Natural killer cell (primary cell): ENCODE data around the gene AKIP1. TPM values are rescaled to one million over a fixed set of nuclear protein-coding genes. Genes with fewer than 3 reads are reported as not detected.

Experiments
- ATAC-seq, 3 donors: fragments of 150-1000 bp in 2 of 3; fragments of 200-7000 bp in 1 of 3; cut with Tn5 transposase; 1 replicate in 1 of 3; 2 replicates in 2 of 3; pipeline ENCODE4 v1.10.0; 2021; ENCODE audit warnings: mild to moderate bottlenecking in 2 of 3, moderate library complexity in 2 of 3
- DNase-seq, 2 donors: peaks; one replicate each; pipeline versions ENCODE4 v3.0.0 to v3.0.0-alpha.2; 2013 to 2021; ENCODE audit warnings: mixed read lengths in 1 of 2
- H3K27ac ChIP-seq: one replicate; pipeline ENCODE4 v1.5.1; 2013; ENCODE audit warnings: mild to moderate bottlenecking, low read length
- H3K27me3 ChIP-seq: one replicate; pipeline ENCODE4 v1.6.1; 2013; ENCODE audit warnings: low read length; ENCODE audit not compliant: control insufficient read depth, insufficient read depth
- H3K36me3 ChIP-seq: one replicate; pipeline ENCODE4 v1.6.1; 2013; ENCODE audit warnings: low read length; ENCODE audit not compliant: control insufficient read depth, insufficient read depth
- H3K4me1 ChIP-seq: one replicate; pipeline ENCODE4 v1.6.1; 2013; ENCODE audit warnings: low read length; ENCODE audit not compliant: control insufficient read depth, insufficient read depth
- H3K4me3 ChIP-seq: one replicate; pipeline ENCODE4 v1.5.1; 2013; ENCODE audit warnings: low read length
- H3K9me3 ChIP-seq: one replicate; pipeline ENCODE4 v1.6.1; 2013; ENCODE audit warnings: low read length; ENCODE audit not compliant: control insufficient read depth, insufficient read depth
- H3K27ac Mint-ChIP-seq, 2 donors: one replicate each; pipeline ENCODE4 v1.8.0; 2022; ENCODE audit warnings: mild to moderate bottlenecking in 2 of 2, mixed read lengths in 2 of 2, moderate library complexity in 1 of 2
- H3K27me3 Mint-ChIP-seq, 2 donors: one replicate each; pipeline ENCODE4 v1.8.0; 2022; ENCODE audit warnings: low read depth in 2 of 2, mixed read lengths in 2 of 2
- H3K36me3 Mint-ChIP-seq: one replicate; pipeline ENCODE4 v1.8.0; 2022; ENCODE audit warnings: mixed read lengths
- H3K4me1 Mint-ChIP-seq, 2 donors: one replicate each; pipeline ENCODE4 v1.8.0; 2022; ENCODE audit warnings: mixed read lengths in 2 of 2
- H3K4me3 Mint-ChIP-seq: one replicate; pipeline ENCODE4 v1.8.0; 2022; ENCODE audit warnings: mild to moderate bottlenecking, moderate library complexity, mixed read lengths
- H3K9me3 Mint-ChIP-seq, 2 donors: one replicate each; pipeline ENCODE4 v1.8.0; 2022; ENCODE audit warnings: mixed read lengths in 2 of 2
- CTCF ChIP-seq: fragments of 200-600 bp; IDR thresholded peaks from one replicate; pipeline ENCODE4 v1.8.0; 2022; ENCODE audit warnings: antibody characterized with exemption
- WGBS: methylation state at CpG from one replicate; pipeline ENCODE4 v1.1.7; 2013; ENCODE audit warnings: missing lambda C conversion rate; ENCODE audit not compliant: insufficient coverage; 5-methylcytosine and 5-hydroxymethylcytosine counted together
- intact Hi-C: fragments of 100-400 bp; cut with micrococcal nuclease; formaldehyde crosslinking; loops from one replicate; pipeline ENCODE4 v1.14.2; 2022
- total RNA-seq, 4 donors: library from RNA; stranded (reverse); fragments of 120-200 nt in 1 of 4; gene quantifications; one replicate each; pipeline versions ENCODE4 v1.2.3 to v1.2.4, GENCODE V29; 2013 to 2022

The AKIP1 gene
- total RNA-seq, 3 donors from 2014 or later (not counting 1 experiment from before 2014, with no cell fraction given), result 4.0 to 7.0 (median 4.0) TPM

DNA sequence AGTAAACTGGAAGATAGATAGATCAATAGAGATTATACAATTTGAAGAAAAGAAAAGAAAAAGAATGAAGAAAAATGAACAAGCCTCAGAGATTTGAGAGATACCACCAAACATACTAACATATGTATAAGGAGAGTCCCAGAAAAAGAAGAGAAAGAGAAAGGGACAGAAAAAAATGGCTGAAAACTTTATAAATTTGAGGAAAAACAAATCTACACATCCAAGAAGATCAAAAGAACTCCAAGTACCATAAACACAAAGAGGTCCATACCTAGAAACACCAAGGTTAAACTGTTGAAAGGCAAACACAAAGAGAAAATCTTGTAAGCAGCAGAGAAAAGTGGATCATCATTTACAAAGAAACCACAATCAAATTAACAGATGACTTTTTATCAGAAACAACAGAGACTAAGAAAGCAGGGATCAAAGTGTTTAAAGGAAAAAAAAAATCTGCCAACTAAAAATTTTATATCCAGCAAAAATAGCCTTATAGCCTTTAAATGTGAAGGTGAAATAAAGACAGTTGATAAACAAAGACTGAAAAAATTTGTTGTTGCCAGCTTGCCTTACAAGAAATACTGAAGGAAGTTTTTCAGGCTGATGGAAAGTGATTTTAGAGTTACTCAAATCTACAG lies 11.8 kb upstream of the AKIP1 start:
- no peak for DNase-seq
- Mint-ChIP-seq H3K27me3 (peaks cover 4 to 15% of the 10 kb centered on the region in 2 donors), H3K9me3 (peaks cover 3 to 5% of the 10 kb centered on the region in 2 donors), H3K4me1 (no peaks in the 10 kb centered on the region), H3K27ac (no peak overlapping the region), H3K4me3 (no peak overlapping the region), H3K36me3 (peaks cover 26% of the 10 kb centered on the region)
- Histone ChIP-seq H3K36me3 (no peaks in the 10 kb centered on the region), H3K9me3 (peaks cover 4% of the 10 kb centered on the region), H3K4me1 (no peaks in the 10 kb centered on the region), H3K4me3 (no peak overlapping the region), H3K27me3 (no peaks in the 10 kb centered on the region), H3K27ac (no peak overlapping the region)
- TF ChIP-seq CTCF, result no peak
- ATAC-seq, result no peak
- intact Hi-C loops, result no loop called here

GRCh38 chr11:8905528-8906165 lies 5.3 kb upstream of the AKIP1 start:
- intact Hi-C loops, result no loop called here
- Mint-ChIP-seq H3K27me3 (peaks cover 17 to 27% of the 10 kb centered on the region in 2 donors), H3K36me3 (peaks cover 13% of the 10 kb centered on the region), H3K27ac (no peak overlapping the region), H3K4me3 (no peak overlapping the region), H3K4me1 (peaks cover 5 to 12% of the 10 kb centered on the region in 2 donors), H3K9me3 (no peaks in the 10 kb centered on the region)
- no peaks in the 10 kb centered on the region for H3K36me3 ChIP-seq
- ATAC-seq (no peak), DNase-seq (no peak)
- H3K27me3 ChIP-seq, result no peaks in the 10 kb centered on the region
- WGBS, result 92% methylated on average over 4 of the region's 5 CpGs
- no peaks in the 10 kb centered on the region for H3K9me3 ChIP-seq
- H3K27ac ChIP-seq, result no peak overlapping the region
- H3K4me1 ChIP-seq, result peaks cover 10% of the 10 kb centered on the region
- no peak overlapping the region for H3K4me3 ChIP-seq
- TF ChIP-seq CTCF, result no peak

- H3K27me3 ChIP-seq, result no peaks in the 10 kb centered on the region
- Mint-ChIP-seq H3K4me3 (no peak overlapping the region), H3K4me1 (peaks cover 10 to 14% of the 10 kb centered on the region in 2 donors), H3K36me3 (peaks cover 6% of the 10 kb centered on the region), H3K27me3 (peaks cover 13 to 18% of the 10 kb centered on the region in 2 donors), H3K27ac (no peak overlapping the region), H3K9me3 (no peaks in the 10 kb centered on the region)
- peaks cover 10% of the 10 kb centered on the region for H3K4me1 ChIP-seq
- ATAC-seq (no peak), DNase-seq (no peak)
- intact Hi-C loops, result no loop called here
- H3K36me3 ChIP-seq, result no peaks in the 10 kb centered on the region
- H3K27ac ChIP-seq, result no peak overlapping the region
- no peak overlapping the region for H3K4me3 ChIP-seq
- H3K9me3 ChIP-seq, result no peaks in the 10 kb centered on the region
- TF ChIP-seq CTCF, result no peak
- 89% methylated on average over 1 of the region's 1 CpG for WGBS
These were observed 3.9 kb upstream of the AKIP1 start for GRCh38 chr11:8907116-8907515.

DNA sequence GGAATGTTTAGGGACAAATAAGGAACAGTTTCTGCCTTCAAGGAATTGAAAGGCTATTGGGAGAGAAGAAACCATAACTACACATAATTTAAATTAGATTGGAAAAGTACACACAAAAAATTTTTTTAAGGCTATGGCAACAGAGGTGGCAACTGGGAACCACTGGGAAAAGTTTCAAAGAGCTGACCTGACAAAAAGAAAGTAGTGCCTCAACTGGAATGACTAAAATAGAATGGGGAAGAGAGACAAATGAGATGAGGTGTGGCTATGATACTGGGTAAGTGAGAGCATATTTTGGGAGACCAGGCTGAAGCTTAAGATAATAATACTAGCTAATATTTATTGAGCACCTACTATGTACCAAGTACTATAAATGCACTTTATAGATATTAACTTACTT lies 2.9 kb upstream of the AKIP1 start:
- Mint-ChIP-seq H3K4me3 (no peak overlapping the region), H3K27me3 (peaks cover 12 to 13% of the 10 kb centered on the region in 2 donors), H3K4me1 (peaks cover 10 to 17% of the 10 kb centered on the region in 2 donors), H3K27ac (no peak overlapping the region), H3K9me3 (no peaks in the 10 kb centered on the region), H3K36me3 (no peaks in the 10 kb centered on the region)
- Histone ChIP-seq H3K4me1 (peaks cover 10% of the 10 kb centered on the region), H3K4me3 (no peak overlapping the region), H3K36me3 (no peaks in the 10 kb centered on the region), H3K27ac (no peak overlapping the region), H3K9me3 (no peaks in the 10 kb centered on the region), H3K27me3 (no peaks in the 10 kb centered on the region)
- no peak for ATAC-seq
- DNase-seq, result no peak
- TF ChIP-seq CTCF, result no peak
- intact Hi-C loops, result no loop called here
